Activated CD4-positive, alpha-beta T cell treated with anti-CD3 and anti-CD28 coated beads for 36 hours (primary cell): Measurements from ENCODE around the gene MMUT. TPM values are rescaled to one million over a fixed set of nuclear protein-coding genes. Genes with fewer than 3 reads are reported as not detected.
A peak's percentile ranks its signal among the peaks of the same experiment; 100 is the strongest.
"Not testable (repeated sequence)": the region's sequence is repeated elsewhere in the genome, so short reads cannot be mapped to it uniquely, and the experiment has no call there.

Source experiments
- ATAC-seq: fragments of 200-7000 bp; cut with Tn5 transposase; one replicate; pipeline ENCODE4 v1.10.0; 2021; ENCODE audit warnings: mild to moderate bottlenecking, moderate library complexity
- CTCF ChIA-PET: fragments of 350-600 bp; sonication (Branson Sonifier 250); formaldehyde crosslinking; loops from one replicate; lab custom pipeline; 2021; ENCODE audit warnings: antibody characterized with exemption; lab: Charles Lee
- POLR2A ChIA-PET: fragments of 350-600 bp; sonication (Branson Sonifier 250); formaldehyde crosslinking; loops from one replicate; lab custom pipeline; 2021; ENCODE audit warnings: antibody characterized with exemption, inconsistent platforms; lab: Charles Lee
- DNase-seq: peaks from one replicate; pipeline ENCODE4 v3.0.0-alpha.2; 2020
- H3K27ac Mint-ChIP-seq: one replicate; pipeline ENCODE4 v1.8.0; 2021; ENCODE audit warnings: mixed read lengths
- H3K27me3 Mint-ChIP-seq: one replicate; pipeline ENCODE4 v1.8.0; 2021; ENCODE audit warnings: mixed read lengths
- H3K36me3 Mint-ChIP-seq: one replicate; pipeline ENCODE4 v1.8.0; 2021; ENCODE audit warnings: low read depth, mixed read lengths
- H3K4me1 Mint-ChIP-seq: one replicate; pipeline ENCODE4 v1.8.0; 2021; ENCODE audit warnings: mixed read lengths
- H3K4me3 Mint-ChIP-seq: one replicate; pipeline ENCODE4 v1.8.0; 2021; ENCODE audit warnings: mild to moderate bottlenecking, moderate library complexity, mixed read lengths
- H3K9me3 Mint-ChIP-seq: one replicate; pipeline ENCODE4 v1.8.0; 2021; ENCODE audit warnings: low read depth, mixed read lengths
- intact Hi-C, 2 experiments: fragments of 100-400 bp; cut with DNase I in 1 of 2; cut with micrococcal nuclease in 1 of 2; formaldehyde crosslinking; loops; one replicate each; pipeline versions ENCODE4 v1.14.2 to v1.15.1; 2022 to 2024; cut with DNase I, micrococcal nuclease
- total RNA-seq, 2 experiments: library from RNA; stranded (reverse); gene quantifications; one replicate each; pipeline ENCODE4 v1.2.3, GENCODE V29; 2021

MMUT gene
- total RNA-seq = 10 to 100 TPM; 10.5 to 14.8 TPM

- Mint-ChIP-seq H3K4me1 (peaks cover 34% of the 10 kb centered on the region), H3K27ac (peak within 1 kb of the TSS; percentile 96), H3K4me3 (peak within 1 kb of the TSS; percentile 97), H3K9me3 (no peaks in the 10 kb centered on the region), H3K36me3 (peaks cover 12% of the 10 kb centered on the region), H3K27me3 (no peaks in the 10 kb centered on the region)
- intact Hi-C loops = loop anchor here in 1 of 2 experiments (2.0 kb wide), 2 partner anchors 88 to 1986 kb away; partner anchors contain the start of genes C6orf141 and CD2AP
- ChIA-PET CTCF (interaction anchor here (1.0 kb wide), 1 partner anchor 10 kb away, joined by 3 read pairs; no protein-coding TSS in a partner anchor), POLR2A (no interaction called here)
- ATAC-seq (peak; percentile 95), DNase-seq (peak; percentile 94)
These were observed at the start of gene MMUT, which contains the start of gene CENPQ for GRCh38 chr6:49462927-49463611. Gene MMUT, minus strand, starts transcription at chr6:49463253. Its CDS starts 3,787 bp downstream, at chr6:49459466. Gene CENPQ, plus strand, starts transcription at chr6:49463370. Its CDS starts 6,807 bp downstream, at chr6:49470177.

GRCh38 chr6:49509342-49509741 lies 46.3 kb upstream of the MMUT start:
- DNase-seq (no peak), ATAC-seq (no peak)
- no peaks in the 10 kb centered on the region for H3K36me3 Mint-ChIP-seq
- H3K4me1 Mint-ChIP-seq = no peaks in the 10 kb centered on the region
- ChIA-PET POLR2A (no interaction called here), CTCF (no interaction called here)
- peaks cover 28% of the 10 kb centered on the region for H3K27me3 Mint-ChIP-seq
- no peak overlapping the region for H3K4me3 Mint-ChIP-seq
- H3K27ac Mint-ChIP-seq = no peak overlapping the region
- no peaks in the 10 kb centered on the region for H3K9me3 Mint-ChIP-seq
- intact Hi-C loops = no loop called here

DNA sequence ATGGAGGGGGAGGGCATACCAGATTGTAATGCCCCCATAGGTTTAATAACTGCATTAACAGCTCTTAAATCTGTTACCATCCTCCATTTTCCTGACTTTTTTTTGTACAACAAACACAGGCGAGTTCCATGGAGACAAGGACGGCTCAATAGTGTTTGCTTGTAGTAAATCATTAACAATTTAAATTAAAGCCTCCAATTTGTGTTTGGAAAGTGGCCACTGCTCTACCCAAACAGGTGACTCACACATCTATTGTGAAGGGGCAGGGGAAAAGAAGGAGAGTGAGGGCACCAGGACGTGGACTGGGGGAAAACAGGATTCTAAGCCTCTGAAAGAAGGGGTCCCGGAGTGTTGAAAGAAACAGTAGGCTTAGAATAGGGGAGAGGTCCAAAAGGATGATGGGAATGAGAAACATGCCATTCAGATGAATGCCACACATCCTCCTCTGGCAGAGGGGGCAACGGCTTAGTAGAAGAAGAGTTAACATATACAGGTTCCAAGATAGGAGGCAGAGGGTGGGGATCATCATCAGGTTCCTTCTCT lies 43.6 kb upstream of the MMUT start:
- no peak for DNase-seq
- ChIA-PET CTCF (no interaction called here), POLR2A (no interaction called here)
- Mint-ChIP-seq H3K36me3 (no peaks in the 10 kb centered on the region), H3K4me3 (no peak overlapping the region), H3K9me3 (no peaks in the 10 kb centered on the region), H3K27me3 (peaks cover 28% of the 10 kb centered on the region), H3K27ac (no peak overlapping the region), H3K4me1 (no peaks in the 10 kb centered on the region)
- intact Hi-C loops = no loop called here
- ATAC-seq = no peak

GRCh38 chr6:49504666-49505065 lies 41.6 kb upstream of the MMUT start:
- Mint-ChIP-seq H3K27me3 (peaks cover 25% of the 10 kb centered on the region), H3K4me3 (no peak overlapping the region), H3K9me3 (no peaks in the 10 kb centered on the region), H3K27ac (no peak overlapping the region), H3K36me3 (no peaks in the 10 kb centered on the region), H3K4me1 (no peaks in the 10 kb centered on the region)
- no peak for ATAC-seq
- POLR2A ChIA-PET = interaction anchor here (0.7 kb wide), 1 partner anchor 27 kb away, joined by 3 read pairs; no protein-coding TSS in a partner anchor
- no peak for DNase-seq
- intact Hi-C loops = no loop called here
- CTCF ChIA-PET = no interaction called here

GRCh38 chr6:49499623-49500022 lies 36.6 kb upstream of the MMUT start, which contains the start of gene GLYATL3:
Gene GLYATL3, plus strand, starts transcription at chr6:49499923. Its CDS starts 12,068 bp downstream, at chr6:49511991.
- no peaks in the 10 kb centered on the region for H3K36me3 Mint-ChIP-seq

DNA sequence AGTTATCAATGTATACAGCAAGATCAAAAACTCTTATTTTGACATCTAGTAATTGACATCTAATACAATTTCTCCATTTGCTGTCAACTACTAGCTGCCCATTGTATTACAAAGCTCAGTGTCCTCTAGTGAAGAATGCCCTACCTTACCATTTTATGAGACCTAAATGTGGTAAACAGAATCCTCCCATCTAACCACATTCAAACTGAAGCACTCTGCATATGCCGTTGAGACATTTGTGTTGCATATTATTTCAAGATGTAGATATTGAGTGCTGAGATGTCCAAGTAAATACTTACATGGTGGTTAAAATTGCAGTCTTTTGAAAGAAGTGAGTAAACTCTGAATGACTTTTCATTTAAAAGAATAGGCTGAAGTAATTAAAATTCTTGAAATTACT lies 36.1 kb upstream of the MMUT start:
- Mint-ChIP-seq H3K4me3 (no peak overlapping the region), H3K27me3 (peaks cover 6% of the 10 kb centered on the region), H3K27ac (no peak overlapping the region), H3K36me3 (no peaks in the 10 kb centered on the region), H3K4me1 (no peaks in the 10 kb centered on the region), H3K9me3 (no peaks in the 10 kb centered on the region)
- ChIA-PET CTCF (no interaction called here), POLR2A (no interaction called here)
- ATAC-seq (no peak), DNase-seq (no peak)
- intact Hi-C loops = no loop called here

More at GRCh38 chr6:49499623-49500022, 36.6 kb upstream of the MMUT start, which contains the start of gene GLYATL3:
- H3K27ac Mint-ChIP-seq = no peak within 1 kb of the TSS
- H3K4me3 Mint-ChIP-seq = no peak within 1 kb of the TSS
- H3K9me3 Mint-ChIP-seq = no peaks in the 10 kb centered on the region
- ATAC-seq (no peak), DNase-seq (no peak)
- POLR2A ChIA-PET = no interaction called here
- H3K4me1 Mint-ChIP-seq = no peaks in the 10 kb centered on the region
- CTCF ChIA-PET = no interaction called here
- peaks cover 6% of the 10 kb centered on the region for H3K27me3 Mint-ChIP-seq
- intact Hi-C loops = no loop called here

DNA sequence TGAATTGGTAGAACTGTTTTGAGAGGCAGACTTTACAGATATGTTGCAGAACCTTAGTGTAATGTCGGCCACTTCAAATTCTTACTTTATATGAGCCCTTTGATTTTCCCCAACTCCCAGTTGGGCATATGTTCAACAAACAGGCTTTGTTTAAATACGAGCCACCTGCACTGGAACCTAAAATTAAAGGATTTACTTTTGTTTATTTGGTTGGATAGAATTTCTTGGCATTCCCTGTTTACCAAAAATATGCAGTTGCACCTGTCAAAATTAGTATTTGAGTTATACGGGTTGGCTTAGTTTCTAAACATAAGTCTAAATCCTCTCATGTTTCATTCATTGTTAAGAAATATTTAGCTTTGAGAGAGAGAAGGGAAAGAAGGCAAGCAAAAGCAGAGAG lies 34.3 kb upstream of the MMUT start:
- DNase-seq (no peak), ATAC-seq (no peak)
- Mint-ChIP-seq H3K9me3 (no peaks in the 10 kb centered on the region), H3K36me3 (peaks cover 2% of the 10 kb centered on the region), H3K27me3 (no peaks in the 10 kb centered on the region), H3K27ac (no peak overlapping the region), H3K4me1 (no peaks in the 10 kb centered on the region), H3K4me3 (no peak overlapping the region)
- CTCF ChIA-PET = no interaction called here
- POLR2A ChIA-PET = no interaction called here
- intact Hi-C loops = no loop called here

GRCh38 chr6:49490633-49491032 lies 27.6 kb upstream of the MMUT start:
- no peak overlapping the region for H3K27ac Mint-ChIP-seq
- ChIA-PET POLR2A (no interaction called here), CTCF (no interaction called here)
- no peaks in the 10 kb centered on the region for H3K4me1 Mint-ChIP-seq
- no peak for DNase-seq
- no peak for ATAC-seq
- intact Hi-C loops = no loop called here
- no peak overlapping the region for H3K4me3 Mint-ChIP-seq
- H3K9me3 Mint-ChIP-seq = no peaks in the 10 kb centered on the region
- H3K27me3 Mint-ChIP-seq = no peaks in the 10 kb centered on the region
- peaks cover 25% of the 10 kb centered on the region for H3K36me3 Mint-ChIP-seq

DNA sequence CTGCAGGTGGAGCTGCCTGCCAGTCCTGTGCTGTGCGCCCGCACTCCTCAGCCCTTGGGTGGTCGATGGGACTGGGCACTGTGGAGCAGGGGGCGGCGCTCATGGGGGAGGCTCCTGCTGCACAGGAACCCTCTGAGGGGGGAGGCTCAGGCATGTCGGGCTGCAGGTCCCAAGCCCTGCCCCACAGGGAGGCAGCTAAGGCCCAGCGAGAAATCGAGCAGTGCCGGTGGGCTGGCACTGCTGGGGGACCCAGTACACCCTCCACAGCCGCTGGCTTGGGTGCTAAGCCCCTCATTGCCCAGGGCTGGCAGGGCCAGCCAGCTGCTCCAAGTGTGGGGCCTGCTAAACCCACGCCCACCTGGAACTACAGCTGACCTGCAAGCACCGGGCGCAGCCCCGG lies 20.3 kb upstream of the MMUT start:
- ChIA-PET POLR2A (interaction anchor here (0.5 kb wide), 1 partner anchor 61 kb away, joined by 3 read pairs; no protein-coding TSS in a partner anchor), CTCF (interaction anchor here (1.0 kb wide), 1 partner anchor 28 kb away, joined by 3 read pairs; no protein-coding TSS in a partner anchor)
- peaks cover 23% of the 10 kb centered on the region for H3K36me3 Mint-ChIP-seq
- H3K4me3 Mint-ChIP-seq, H3K9me3 Mint-ChIP-seq, H3K27me3 Mint-ChIP-seq, ATAC-seq, DNase-seq, H3K27ac Mint-ChIP-seq, intact Hi-C loops, H3K4me1 Mint-ChIP-seq: not testable (repeated sequence)

DNA sequence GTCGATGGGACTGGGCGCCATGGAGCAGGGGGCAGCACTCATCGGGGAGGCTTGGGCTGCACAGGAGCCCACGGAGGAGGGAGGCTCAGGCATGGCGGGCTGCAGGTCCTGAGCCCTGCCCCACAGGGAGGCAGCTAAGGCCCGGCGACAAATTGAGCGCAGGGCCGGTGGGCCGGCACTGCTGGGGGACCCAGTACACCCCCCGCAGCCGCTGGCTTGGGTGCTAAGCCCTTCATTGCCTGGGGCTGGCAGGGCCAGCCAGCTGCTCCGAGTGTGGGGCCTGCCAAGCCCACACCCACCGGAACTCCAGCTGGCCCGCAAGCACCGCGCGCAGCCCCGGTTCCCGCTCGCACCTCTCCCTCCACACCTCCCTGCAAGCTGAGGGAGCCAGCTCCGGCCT lies 18.8 kb upstream of the MMUT start:
- H3K27ac Mint-ChIP-seq, ATAC-seq, H3K27me3 Mint-ChIP-seq, H3K4me1 Mint-ChIP-seq, POLR2A ChIA-PET, DNase-seq, H3K4me3 Mint-ChIP-seq, H3K9me3 Mint-ChIP-seq, CTCF ChIA-PET, intact Hi-C loops: not testable (repeated sequence)
- peaks cover 29% of the 10 kb centered on the region for H3K36me3 Mint-ChIP-seq

DNA sequence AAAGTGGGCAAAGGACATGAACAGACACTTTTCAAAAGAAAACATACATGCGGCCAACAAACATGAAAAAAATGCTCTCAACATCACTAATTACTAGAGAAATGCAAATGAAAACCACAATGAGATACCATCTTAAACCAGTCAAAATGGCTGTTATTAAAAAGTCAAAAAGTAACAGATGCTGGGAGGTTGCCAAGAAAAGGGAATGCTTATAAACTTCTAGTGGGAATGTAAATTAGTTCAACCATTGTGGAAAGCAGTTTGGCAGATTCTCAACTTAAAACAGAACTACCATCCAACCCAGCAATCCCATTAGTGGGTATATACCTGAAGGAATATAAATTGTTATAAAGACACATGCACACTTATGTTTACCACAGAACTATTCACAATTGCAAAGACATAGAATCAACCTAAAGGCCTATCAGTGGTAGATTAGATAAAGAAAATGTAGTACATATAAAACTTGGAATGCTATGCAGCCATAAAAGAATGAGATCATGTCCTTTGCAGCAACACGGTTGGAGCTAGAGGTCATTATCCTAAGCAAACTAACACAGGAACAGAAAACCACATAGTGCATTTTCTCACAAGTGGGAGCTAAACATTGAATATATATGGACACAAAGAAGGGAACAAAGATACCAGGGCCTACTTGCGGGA lies 16.4 kb upstream of the MMUT start:
- ChIA-PET CTCF (no interaction called here), POLR2A (no interaction called here)
- DNase-seq (no peak), ATAC-seq (no peak)
- H3K36me3 Mint-ChIP-seq = peaks cover 39% of the 10 kb centered on the region
- H3K4me1 Mint-ChIP-seq = no peaks in the 10 kb centered on the region
- no peaks in the 10 kb centered on the region for H3K9me3 Mint-ChIP-seq
- H3K4me3 Mint-ChIP-seq = no peak overlapping the region
- H3K27ac Mint-ChIP-seq = no peak overlapping the region
- H3K27me3 Mint-ChIP-seq = no peaks in the 10 kb centered on the region
- intact Hi-C loops = no loop called here
